Measurements from ENCODE around the gene DYNC1H1. TPM values are rescaled to one million over a fixed set of nuclear protein-coding genes. Genes with fewer than 3 reads are reported as not detected.

The DYNC1H1 gene
- total and polyA plus RNA-seq, 7 donors = 117 to 634 (median 332) TPM

- peaks cover 36 to 100% of the 10 kb centered on the region in 2 donors for H3K36me3 ChIP-seq (ENCODE audit: insufficient read depth in 1 of 2, low read depth in 1 of 2)
- ATAC-seq (no peak), DNase-seq (no peak)
- no peaks in the 10 kb centered on the region for H3K9me3 ChIP-seq
- intact Hi-C loops (cut with DNase I) = loop anchor here in 1 of 2 donors (5.0 kb wide), 1 partner anchor 36 kb away; no protein-coding TSS in a partner anchor
- H3K4me3 ChIP-seq = no peak overlapping the region
- no peak overlapping the region for H3K27ac ChIP-seq
- H3K4me1 ChIP-seq = no peaks in the 10 kb centered on the region
- WGBS, 3 donors = 79 to 81% (median 80%) methylated on average over 3 of the region's 3 CpGs
- H3K27me3 ChIP-seq (ENCODE audit: insufficient read depth in 3 of 3, low read length in 2 of 3) = no peaks in the 10 kb centered on the region
- TF ChIP-seq CTCF (IDR thresholded peaks at IDR 0.05) = no peak
Measured at GRCh38 chr14:102028733-102029132, 64.4 kb downstream of the DYNC1H1 start.

- WGBS, 3 donors = 63 to 69% (median 69%) methylated on average over 2 of the region's 2 CpGs
- no peaks in the 10 kb centered on the region for H3K27me3 ChIP-seq (ENCODE audit: insufficient read depth in 3 of 3, low read length in 2 of 3)
- no peak for TF ChIP-seq CTCF (IDR thresholded peaks at IDR 0.05)
- no peak for DNase-seq
- no peaks in the 10 kb centered on the region for H3K4me1 ChIP-seq
- H3K4me3 ChIP-seq = no peak overlapping the region
- intact Hi-C loops (cut with DNase I) = loop anchor here (5.0 kb wide), 1 partner anchor 38 kb away; no protein-coding TSS in a partner anchor
- no peaks in the 10 kb centered on the region for H3K9me3 ChIP-seq
- no peak for ATAC-seq
- H3K36me3 ChIP-seq (ENCODE audit: insufficient read depth in 1 of 2, low read depth in 1 of 2) = peaks cover 35 to 100% of the 10 kb centered on the region in 2 donors
- no peak overlapping the region for H3K27ac ChIP-seq
Measured at GRCh38 chr14:102029956-102030355, 65.6 kb downstream of the DYNC1H1 start.

GRCh38 chr14:102033241-102033640, 68.9 kb downstream of the DYNC1H1 start:
- H3K4me3 ChIP-seq = no peak overlapping the region
- ATAC-seq (no peak), DNase-seq (no peak)
- intact Hi-C loops (cut with DNase I) = loop anchor here in 1 of 2 donors (5.0 kb wide), 1 partner anchor 41 kb away; no protein-coding TSS in a partner anchor
- H3K36me3 ChIP-seq (ENCODE audit: insufficient read depth in 1 of 2, low read depth in 1 of 2) = peaks cover 31 to 100% of the 10 kb centered on the region in 2 donors
- no peak overlapping the region for H3K27ac ChIP-seq
- H3K9me3 ChIP-seq = no peaks in the 10 kb centered on the region
- H3K27me3 ChIP-seq (ENCODE audit: insufficient read depth in 3 of 3, low read length in 2 of 3) = no peaks in the 10 kb centered on the region
- no peaks in the 10 kb centered on the region for H3K4me1 ChIP-seq
- no peak for TF ChIP-seq CTCF (IDR thresholded peaks at IDR 0.05)
- 91 to 92% (median 92%) methylated on average over 13 of the region's 13 CpGs for WGBS, 3 donors

- no peaks in the 10 kb centered on the region for H3K4me1 ChIP-seq
- 89 to 93% (median 92%) methylated on average over 11 of the region's 11 CpGs for WGBS, 3 donors
- DNase-seq (no peak), ATAC-seq (no peak)
- no peak overlapping the region for H3K4me3 ChIP-seq
- no peaks in the 10 kb centered on the region for H3K27me3 ChIP-seq (ENCODE audit: insufficient read depth in 3 of 3, low read length in 2 of 3)
- TF ChIP-seq CTCF (IDR thresholded peaks at IDR 0.05) = no peak
- intact Hi-C loops (cut with DNase I) = loop anchor here in 1 of 2 donors (5.0 kb wide), 1 partner anchor 42 kb away; no protein-coding TSS in a partner anchor
- H3K9me3 ChIP-seq = no peaks in the 10 kb centered on the region
- peaks cover 30 to 100% of the 10 kb centered on the region in 2 donors for H3K36me3 ChIP-seq (ENCODE audit: insufficient read depth in 1 of 2, low read depth in 1 of 2)
- H3K27ac ChIP-seq = no peak overlapping the region
Measured at GRCh38 chr14:102034301-102034700, 69.9 kb downstream of the DYNC1H1 start.

- no peaks in the 10 kb centered on the region for H3K4me1 ChIP-seq
- ATAC-seq = no peak
- peaks cover 25 to 100% of the 10 kb centered on the region in 2 donors for H3K36me3 ChIP-seq (ENCODE audit: insufficient read depth in 1 of 2, low read depth in 1 of 2)
- DNase-seq = no peak
- no peak for TF ChIP-seq CTCF (IDR thresholded peaks at IDR 0.05)
- intact Hi-C loops (cut with DNase I) = loop anchor here in 1 of 2 donors (5.0 kb wide), 1 partner anchor 34 kb away; no protein-coding TSS in a partner anchor
- H3K9me3 ChIP-seq = no peaks in the 10 kb centered on the region
- 79 to 86% (median 81%) methylated on average over 9 of the region's 9 CpGs for WGBS, 3 donors
- H3K27ac ChIP-seq = no peak overlapping the region
- no peak overlapping the region for H3K4me3 ChIP-seq
- H3K27me3 ChIP-seq (ENCODE audit: insufficient read depth in 3 of 3, low read length in 2 of 3) = no peaks in the 10 kb centered on the region
Measured at GRCh38 chr14:102035914-102036313, 71.5 kb downstream of the DYNC1H1 start.

Measured in psoas muscle (tissue), 8 donors.